GM18909 (cell line): ENCODE data around the gene CSNK1D.
"Not testable (repeated sequence)": the region's sequence is repeated elsewhere in the genome, so short reads cannot be mapped to it uniquely, and the experiment has no call there.

Experiments
- ATAC-seq: cut with Tn5 transposase; IDR thresholded peaks from one replicate; pipeline ENCODE4 v1.9.1; 2021; ENCODE audit warnings: mild to moderate bottlenecking; ENCODE audit not compliant: unreplicated experiment, poor library complexity

CSNK1D gene

GRCh38 chr17:82254096-82254495, 19.4 kb downstream of the CSNK1D start:
- not testable (repeated sequence) for ATAC-seq

- ATAC-seq: no peak
These were observed 20.3 kb downstream of the CSNK1D start for GRCh38 chr17:82253179-82253544.

- no peak for ATAC-seq
These were observed 20.9 kb downstream of the CSNK1D start for GRCh38 chr17:82252511-82253178.

DNA sequence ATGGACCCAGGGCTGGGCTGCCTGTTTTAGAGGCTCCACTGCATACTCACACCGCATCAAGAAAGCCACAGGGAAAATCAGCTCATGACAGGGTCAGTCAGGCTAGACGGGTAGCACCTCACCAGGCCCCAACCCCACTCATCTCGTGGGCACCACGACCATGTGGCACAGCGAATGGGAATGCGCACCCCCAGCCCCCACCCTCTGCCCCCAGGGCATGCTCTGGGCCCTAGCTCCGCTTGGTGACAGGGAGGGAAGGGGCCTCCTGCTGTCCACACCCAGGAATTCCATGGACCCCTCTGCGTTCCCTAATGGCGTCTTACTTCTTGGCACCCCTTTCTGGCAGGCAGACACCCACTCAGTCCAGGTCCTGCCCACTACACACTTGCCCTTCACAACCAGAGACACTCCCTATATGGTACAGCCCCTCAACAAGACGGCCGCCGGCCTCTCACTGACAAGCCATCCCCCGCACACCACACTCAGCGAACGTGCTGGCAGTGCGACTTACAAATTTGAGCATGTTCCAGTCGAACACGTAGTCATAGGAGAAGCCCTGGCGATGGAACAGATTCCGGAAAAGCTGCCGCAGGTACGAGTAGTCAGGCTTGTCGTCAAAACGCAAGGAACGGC, 22.5 kb downstream of the CSNK1D start:
- no peak for ATAC-seq

DNA sequence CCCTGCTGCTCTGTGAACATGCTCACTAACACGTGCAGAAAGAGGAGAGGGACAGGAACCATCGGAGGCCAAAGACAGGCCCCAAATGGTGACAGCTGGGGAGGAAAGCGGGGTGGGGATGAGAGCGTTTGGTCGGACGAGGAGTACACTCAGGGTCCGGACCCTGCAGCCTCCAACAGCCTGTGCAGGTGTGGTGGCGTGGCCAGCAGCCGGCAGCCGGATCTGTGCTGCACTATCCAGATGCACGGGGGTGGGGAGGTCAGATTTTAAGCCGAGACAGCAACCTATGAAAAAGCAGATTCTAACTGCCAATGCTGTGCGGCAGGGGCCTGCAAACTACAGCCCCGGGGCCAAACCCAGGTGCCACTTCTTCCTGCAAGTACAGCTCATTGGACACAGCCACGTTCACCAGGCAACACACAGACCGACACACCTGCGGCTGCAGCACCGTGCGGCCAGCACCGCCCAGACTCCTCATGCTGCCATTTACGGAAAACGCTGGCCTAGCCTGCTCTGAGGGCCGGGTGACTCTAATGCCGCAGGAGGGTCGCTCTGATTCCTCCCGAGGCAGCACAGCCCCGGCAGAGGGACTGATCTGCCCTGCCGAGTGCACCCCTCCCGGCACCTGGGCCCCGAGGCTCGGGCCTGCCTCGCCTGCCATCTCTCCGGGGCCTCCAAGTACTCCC, 23.5 kb downstream of the CSNK1D start:
- no peak for ATAC-seq

DNA sequence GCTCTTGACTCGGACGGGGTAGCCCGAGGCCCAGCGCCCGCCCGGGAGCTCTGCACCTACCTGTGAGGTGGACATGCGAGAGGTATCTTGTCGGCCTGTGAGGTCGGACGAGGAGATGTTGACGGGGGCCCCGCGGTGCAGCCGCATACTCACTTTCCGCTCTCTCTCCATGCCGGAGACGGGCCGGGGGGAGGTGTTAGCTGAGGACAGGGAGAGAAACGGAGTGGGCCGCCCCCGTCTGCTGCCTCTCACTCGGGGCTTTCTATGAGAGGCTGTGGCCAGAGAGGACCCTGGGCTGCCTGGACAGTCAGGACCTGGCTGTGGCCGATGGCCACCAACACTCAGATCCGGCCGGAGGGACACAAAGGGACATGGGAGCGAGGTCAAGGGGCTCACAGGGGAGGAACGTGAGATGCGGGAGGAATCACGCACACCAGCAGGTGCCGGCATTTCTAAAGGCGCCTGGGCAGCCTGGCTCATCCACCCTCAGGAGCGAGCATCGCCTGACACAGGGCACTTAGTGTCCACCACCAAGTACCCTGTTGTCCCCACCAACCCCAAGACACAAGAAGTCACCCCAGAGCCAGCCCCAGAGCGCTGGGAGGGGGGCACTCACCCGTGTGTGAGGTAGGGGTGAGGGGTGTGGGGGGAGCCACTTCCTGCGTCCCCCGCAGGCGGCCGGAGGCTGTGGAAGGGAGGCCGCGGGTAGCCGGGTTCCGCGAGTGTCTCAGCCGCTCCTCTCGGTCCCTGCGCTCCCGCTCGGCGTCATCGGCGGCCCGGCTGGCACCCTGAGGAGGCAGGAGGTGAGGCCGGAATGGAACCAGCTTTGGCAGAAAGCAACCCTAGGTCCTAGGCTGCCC, 24.5 kb downstream of the CSNK1D start:
- ATAC-seq: no peak

- ATAC-seq: no peak
These were observed 25.4 kb downstream of the CSNK1D start for GRCh38 chr17:82247856-82248671.

DNA sequence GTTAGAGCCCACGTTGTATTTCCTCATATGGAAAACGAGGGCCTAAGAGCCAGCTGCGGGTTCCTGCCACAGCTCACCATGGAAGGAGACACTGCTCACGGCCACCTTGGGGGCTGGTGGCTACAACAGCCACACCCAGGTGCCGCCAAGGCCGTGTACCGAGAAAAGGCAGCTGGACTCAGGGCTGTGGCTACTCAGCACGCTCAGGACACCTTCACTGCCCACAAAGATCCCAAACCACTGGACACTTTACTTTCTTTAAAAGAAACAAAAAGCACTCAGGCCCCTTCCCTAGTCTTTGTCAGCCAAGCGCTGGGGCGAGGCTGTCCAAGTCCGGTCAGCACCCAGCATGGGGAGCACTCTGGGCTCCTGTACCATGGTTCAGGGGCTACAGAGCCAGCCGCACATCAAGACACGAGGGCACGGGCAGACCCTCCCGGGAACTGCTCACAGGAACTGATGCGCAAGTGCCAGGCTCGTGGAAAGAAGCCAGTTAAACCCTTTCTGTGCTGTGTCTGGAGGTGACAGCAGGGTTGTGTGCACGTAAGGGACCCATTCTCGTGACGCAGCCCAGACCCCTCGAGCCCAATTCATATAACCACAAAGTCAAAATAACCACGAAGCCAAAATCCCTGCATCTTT, 26.2 kb downstream of the CSNK1D start:
- ATAC-seq: no peak

GRCh38 chr17:82246365-82247181, 26.9 kb downstream of the CSNK1D start:
- ATAC-seq: no peak

DNA sequence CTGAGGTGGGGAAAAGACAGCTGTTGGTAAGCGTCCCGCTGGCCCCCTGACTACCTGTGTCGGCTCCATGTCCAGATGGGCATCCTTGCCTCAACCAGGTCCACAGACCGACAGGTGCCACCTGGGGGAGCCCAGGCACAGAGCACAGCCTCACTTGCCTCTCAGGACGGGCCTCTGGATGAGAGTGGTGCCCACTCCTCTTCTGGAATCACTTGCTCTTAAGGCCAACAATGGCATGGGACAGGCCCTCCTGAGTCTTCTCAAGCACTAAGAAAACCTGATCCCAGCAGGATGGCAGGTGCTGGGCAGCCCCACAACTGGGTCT, 27.5 kb downstream of the CSNK1D start:
- ATAC-seq: no peak

- no peak for ATAC-seq
These were observed 28.1 kb downstream of the CSNK1D start for GRCh38 chr17:82245134-82246039.

DNA sequence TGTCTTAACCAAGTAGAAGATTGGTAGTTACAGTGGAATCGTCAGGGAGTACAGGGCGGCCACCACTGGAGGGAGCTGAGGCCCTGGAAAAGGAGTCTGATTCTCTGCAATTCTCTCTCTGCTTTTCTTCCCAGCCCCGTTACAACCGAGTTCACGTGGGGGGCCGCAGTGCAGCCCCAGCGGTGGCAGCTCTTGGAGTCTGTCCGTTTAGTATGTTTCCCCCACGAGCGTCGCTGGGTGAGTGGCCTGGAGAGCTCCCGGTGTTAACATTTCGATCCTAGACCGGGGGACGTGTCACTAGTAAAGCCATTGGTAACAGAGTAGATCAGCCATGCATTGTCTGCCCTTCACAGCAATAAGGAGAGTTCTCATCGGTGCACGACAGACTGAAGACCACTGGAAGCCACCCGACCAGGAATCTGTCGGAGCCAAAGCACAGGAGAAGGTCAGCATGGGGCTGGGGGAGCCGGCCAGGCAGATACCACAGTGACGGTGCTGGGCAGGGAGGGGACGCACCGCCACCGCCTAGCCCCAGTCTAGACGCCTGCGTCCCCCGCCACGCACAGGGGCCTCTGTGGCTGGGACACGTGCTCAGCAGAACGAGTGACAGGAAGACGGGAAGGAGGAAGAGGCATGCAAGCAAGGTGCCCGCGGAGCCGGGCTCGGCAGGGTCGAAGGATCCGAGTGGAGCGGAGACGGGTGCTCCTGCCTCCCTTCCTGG, 28.9 kb downstream of the CSNK1D start:
- no peak for ATAC-seq

DNA sequence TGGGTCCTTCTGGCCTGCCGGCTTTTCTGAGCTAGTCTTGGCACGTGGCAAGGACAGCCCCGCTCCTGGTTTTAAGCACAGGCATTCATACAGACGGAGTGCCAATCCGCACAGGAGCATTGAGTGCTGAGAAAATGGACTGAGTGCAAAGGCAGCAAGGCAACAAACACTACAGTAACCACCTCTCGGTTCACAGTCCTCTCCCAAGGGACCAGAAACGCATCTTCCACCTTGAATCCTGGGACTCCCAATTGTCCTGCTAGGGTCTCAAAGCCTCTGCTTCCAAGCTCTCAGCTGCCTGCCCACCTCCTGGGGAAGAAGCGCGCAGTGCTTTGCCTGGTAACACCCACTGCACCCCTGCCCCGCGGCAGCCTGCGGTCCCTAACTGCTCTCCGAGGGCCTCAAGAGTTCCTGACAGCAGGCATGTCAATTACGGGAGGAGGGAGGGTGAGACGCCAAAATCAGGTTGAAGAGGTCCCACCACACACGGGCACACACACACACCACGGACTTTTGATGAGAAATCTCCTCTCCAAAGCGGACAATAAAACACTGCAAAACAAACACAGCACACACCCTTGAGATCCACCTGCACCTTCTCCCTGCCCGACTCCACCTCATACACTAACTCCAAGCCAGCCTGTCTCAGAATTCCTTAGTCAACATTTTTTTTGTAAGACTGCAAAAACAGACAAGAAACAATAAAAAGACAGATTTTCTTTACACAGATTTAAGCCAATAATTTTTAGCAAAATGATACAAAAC, 29.7 kb downstream of the CSNK1D start:
- ATAC-seq: no peak

DNA sequence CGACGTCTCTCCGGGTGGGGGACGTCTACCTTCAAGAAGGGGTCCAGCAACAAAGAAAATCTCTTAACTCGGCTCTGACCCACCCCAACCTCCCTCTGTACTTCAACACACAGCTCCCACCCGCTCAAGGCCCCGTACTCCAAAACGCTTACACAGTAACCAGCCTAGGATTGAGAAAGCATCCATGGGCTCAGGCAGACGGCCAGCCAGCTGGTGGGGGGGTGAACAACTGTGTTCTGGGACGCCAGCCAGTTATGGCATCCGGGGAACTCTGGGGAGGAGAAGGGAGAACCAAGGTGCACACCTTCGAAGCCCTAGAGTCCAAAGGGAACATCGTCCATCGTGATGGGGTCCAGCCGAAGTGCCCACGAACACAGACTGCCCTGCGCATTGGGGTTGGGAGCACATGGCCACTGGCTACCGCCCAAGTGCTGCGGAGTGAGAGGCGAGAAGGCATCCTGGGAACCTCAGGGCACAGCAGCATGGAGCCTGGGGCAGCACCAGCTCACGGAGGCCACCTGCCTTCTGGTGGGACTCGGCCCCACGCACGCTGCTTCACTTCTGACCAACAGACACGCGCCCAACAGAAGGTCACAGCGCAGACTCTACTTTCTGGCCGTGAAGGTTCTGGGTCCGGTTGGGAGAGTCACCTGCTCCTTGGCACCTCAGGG, 30.4 kb downstream of the CSNK1D start:
- no peak for ATAC-seq

DNA sequence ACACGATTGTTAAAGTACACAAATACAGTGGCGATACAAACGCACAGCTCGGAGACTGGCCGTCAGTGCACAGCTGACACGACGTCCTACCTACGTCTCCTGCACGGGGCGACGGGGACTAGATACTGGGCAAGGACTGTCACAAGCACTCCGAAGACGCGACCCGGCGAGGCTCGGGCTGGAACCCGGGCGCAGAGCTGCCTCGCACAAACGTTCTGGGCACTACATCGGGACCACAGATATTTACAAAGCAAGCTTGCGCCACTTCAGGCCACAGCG, 30.9 kb downstream of the CSNK1D start:
- no peak for ATAC-seq
